HG03575 (cell line): ENCODE data around the gene BTF3L4.
"Not testable (repeated sequence)": the region's sequence is repeated elsewhere in the genome, so short reads cannot be mapped to it uniquely, and the experiment has no call there.

ENCODE experiments used
- ATAC-seq: cut with Tn5 transposase; IDR thresholded peaks from one replicate; pipeline ENCODE4 v1.9.1; 2021; ENCODE audit not compliant: unreplicated experiment, insufficient number of reproducible peaks, low FRiP score; ENCODE audit errors: extremely low read depth

BTF3L4 gene

DNA sequence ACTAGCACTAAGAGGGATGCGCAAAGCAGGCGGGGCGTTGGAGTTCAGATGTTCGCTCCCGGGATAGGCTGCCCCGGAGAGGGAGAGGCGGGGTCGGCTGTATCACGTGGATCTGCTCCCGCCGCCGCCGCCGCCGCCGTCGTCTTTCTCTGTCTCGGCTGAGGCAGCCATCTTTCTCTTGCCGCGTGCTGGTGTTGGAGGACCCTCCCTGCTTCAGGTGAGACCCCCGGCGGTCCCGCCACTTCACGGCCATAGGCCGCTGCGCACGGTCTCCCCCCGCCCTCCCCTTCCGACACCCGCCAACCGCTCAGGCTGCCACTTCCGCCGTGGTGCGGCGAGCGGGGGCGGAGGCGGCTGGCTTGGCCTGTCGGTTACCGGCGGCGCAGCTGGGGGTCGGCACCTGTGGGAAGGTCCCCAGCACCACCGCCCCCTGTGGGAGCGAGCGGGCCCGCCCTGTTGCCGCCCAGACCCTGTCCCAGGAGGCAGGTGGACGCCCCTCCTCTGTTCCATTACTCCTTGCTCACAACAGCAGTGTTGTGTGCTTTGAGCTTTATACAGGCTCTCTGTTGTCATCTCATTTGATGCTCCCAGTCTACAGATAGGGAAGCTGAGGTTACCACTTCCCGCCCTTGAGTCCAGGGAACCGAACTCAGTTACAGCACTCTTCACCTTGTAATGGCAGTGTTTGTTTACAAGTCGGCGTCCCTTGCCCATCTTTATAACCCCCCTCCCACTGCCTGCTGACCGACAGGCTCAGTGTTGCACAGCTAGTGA lies at the start of gene BTF3L4:
BTF3L4 (plus strand) TSS at position 133 of the 774 bp plus-strand sequence. CDS start 3,553 bp downstream, outside the sequence.
- no peak for ATAC-seq

DNA sequence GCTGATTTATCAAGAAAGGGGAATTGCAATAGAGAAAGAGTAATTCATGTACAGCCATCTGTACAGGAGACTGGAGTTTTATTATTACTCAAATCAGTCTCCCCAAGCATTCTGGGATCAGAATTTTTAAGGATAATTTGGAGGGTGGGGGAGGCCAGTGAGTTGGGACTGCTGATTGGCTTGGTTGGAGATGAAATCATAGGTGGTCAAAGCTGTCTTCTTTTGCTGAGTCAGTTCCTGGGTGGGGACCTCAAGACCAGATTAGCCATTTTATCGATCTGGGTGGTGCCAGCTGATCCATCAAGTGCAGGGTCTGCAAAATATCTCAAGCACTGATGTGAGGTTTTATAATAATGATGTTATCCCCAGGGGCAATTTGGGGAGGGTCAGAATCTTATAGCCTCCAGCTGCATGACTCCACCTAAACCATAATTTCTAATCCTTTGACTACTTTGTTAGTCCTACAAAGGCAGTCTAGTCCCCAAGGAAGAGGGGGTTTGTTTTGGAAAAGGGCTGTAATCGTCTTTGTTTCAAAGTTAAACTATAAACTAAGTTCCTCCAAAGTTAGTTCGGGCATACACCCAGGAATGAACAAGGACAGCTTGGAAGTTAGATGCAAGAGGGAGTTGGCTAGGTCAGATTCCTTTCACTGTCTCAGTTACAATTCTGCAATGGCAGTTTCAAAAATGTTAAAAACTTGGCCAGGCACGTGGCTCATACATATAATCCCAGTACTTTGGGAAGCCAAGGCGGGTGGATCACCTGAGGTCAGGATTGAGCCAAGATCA lies 48.7 kb upstream of the BTF3L4 start:
- ATAC-seq: no peak

DNA sequence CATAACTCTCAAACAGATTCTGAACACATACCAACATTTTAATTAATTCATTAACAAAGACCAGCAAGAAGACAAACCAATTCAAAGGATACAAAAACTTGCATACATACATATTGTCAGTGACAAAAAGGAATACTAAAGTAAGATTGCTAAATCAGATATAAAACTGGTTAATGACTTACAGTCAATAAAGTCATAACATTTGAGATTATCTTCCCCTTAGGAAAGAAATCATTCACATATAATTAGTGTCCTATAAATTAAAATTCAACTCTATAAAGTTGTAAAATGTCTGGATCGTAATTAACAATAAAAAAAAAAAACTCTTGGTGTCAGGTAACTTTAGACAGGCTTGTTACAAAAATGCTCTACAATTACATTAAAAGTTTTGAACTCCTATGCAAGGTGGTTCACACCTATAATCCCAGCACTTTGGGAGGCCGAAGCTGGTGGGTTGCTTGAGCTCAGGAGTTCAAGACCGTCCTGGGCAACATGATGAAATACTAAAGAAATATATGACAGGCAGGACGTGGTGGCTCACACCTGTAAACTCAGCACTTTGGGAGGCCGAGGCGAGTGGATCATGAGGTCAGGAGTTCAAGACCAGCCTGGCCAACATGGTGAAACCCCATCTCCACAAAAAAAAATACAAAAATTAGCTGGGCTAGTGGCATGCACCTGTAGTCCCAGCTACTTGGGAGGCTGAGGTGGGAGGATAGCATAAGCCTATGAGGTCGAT lies 47.9 kb upstream of the BTF3L4 start:
- no peak for ATAC-seq

DNA sequence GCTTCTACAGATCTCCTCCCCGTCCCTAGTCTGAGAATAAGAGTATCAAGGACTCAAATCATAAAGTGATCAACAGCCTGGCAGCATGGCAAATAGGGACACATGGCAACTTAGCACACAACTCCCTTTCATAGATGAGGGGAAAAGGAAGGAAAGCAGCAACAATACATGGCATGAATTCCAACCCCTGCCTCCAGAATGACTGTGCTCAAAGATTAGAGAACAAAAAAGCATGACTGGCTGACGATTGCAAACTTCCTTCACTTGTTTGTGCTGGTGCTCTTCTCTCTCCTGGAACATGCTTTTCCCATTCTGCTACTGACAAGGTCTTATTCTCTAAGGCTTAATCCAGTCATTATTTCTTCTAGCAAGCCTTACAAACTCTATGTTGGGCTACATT lies 34.0 kb upstream of the BTF3L4 start:
- no peak for ATAC-seq

DNA sequence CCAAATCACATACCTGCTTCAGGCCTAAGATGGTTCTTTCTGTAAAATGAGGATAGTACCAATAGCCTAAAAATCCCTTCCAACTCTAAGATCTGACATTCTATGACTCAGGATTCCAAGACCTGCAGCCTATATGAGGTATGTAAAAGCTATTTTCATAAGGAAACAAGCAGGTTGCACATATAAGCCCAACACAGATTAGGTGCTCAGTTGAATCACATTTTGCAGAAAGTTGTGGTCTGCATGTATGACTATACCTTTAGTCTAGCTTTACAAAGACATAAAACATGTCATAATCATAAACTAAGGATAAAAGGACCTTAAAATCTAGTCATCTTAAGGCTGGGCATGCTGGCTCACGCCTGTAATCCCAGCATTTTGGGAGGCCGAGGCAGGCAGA lies 29.8 kb upstream of the BTF3L4 start:
- no peak for ATAC-seq

DNA sequence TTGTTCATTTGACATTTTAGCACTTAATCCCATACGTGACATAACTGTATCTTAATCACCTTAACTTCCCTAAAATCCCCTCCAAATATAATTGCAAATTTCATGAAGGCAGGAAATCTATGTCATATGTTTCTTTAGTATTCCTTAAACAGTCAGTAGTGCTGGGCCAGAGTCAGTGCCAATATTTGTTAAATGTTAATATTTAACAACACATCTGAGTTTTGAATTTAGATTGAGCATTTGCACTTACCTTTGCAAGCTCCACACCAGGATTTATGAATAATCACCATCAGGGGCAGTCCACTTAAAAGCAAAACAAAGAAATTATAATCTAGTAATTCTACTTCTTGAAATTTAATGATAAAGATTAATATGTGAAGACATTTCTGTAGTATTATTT lies 27.8 kb upstream of the BTF3L4 start:
- ATAC-seq: no peak

DNA sequence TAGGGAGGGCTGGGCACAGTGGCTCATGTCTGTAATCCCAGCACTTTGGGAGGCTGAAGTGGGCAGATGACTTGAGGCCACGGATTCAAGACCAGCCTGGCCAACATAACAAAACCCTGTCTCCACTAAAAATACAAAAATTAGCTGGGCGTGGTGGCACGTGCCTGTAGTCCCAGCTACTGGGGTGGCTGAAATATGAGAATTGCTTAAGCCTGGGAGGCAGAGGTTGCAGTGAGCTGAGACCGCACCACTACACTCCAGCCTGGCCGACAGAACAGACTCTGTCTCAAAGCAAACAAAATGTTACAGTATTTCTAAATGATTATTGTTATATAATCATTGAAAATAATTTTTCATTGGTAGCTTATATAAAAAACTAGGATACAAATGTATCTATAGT lies 27.3 kb upstream of the BTF3L4 start:
- ATAC-seq: not testable (repeated sequence)

DNA sequence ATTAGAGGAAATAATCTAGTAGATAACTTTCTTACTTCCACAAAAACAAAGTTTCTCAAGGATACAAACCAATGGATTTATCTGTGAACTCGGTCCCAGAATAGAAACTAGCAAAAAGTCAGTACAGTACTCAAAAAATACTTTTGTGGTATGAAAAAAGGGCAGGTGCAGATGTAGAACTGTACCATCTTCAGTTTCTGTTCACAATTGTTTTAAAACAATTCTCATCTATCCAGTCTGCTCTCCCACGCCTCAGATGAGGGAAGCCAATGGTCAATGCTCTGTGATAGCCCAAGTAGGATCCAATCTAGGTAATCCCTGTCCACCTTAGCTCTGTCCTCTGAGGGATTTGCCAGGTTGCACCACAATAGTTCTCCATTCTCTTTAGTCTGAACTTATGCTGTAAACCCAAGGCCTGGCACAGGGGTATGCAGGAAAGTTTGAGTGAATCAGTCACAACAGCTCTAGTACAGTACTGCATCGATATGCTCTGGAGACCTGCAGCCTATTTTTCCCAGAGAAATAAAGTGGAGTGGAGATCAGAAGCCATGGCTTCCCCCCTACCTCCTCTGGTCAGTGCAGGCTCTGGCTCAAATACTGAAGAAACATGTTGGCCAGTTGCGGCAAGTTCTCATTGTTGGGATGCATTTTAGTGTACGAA lies 23.8 kb upstream of the BTF3L4 start:
- ATAC-seq: no peak

DNA sequence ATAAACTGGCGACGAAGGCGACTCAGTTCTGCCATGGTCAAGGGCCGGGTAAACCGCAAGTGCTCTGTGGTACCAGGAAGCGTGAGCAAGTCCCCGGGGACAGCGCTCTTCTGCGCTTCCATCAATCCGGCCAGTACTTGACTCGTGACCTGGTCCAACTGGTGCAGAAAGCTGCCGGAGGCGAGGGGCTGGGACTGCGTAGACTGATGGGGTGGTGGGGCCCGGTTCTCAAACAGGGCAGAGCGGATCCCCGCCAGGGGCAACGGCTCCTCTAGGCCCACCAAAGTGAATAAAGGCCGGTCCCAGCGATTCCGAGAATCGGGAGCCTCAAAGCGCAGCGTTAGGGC lies 23.3 kb upstream of the BTF3L4 start:
- ATAC-seq: no peak

DNA sequence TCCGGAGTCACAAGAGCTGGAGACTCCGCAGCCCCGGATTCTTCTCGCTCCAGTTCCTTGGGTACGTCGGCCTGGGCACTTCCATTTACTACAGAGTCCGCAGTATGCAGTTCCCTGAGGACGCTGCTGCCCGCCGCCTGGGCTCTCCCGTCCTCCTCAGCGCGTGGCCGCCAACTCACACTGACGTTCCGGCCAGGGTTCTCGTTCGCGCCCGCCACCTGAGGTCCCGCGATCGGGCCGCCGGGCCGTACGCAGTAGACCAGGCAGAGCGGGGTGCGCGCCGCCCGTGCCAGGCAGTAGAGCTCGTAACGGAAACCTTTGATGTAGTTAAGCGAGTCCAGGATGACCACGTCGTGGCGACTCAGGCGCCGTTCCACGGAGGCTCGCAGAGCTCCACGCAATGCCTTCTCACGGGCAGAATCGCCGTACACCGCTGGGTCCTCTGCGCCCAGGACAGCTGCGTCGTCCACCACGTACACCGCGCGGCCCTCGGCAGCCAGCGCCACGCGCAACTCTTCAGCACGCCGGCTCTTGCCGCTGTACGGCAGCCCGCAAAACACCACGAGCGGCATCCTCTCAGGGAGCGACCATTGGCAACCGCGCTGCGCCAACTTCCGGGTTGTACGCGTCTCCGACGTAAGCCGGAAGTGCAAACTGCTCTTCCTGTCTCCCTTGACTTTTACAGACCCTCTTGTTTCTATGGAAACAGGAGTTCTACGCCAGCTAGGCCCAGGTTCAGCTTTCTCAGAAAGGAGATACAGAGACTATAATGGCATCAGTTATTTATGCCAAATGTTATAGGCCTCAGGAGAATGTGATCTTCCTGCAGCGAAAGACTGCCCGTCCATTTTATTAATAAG lies 22.7 kb upstream of the BTF3L4 start, which contains the start of gene KTI12:
KTI12 (minus strand) TSS at position 621 of the 860 bp plus-strand sequence; CDS start at position 572, 49 bp downstream.
- ATAC-seq: peak; percentile 72

DNA sequence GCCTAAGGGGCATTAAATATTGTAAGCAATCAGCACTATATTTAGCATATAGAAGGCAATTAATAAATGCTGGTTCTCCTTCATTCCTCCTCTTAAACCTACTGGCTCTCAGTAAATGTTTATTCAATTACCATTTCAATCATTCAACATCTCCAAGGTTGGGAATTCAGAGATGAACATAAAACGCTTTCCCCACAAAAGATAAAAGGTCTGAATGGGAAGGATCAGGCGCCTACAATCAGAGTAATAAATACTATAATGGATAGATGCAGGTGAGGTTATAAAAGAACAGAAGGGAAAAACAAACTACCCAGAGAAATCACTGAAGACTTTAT lies 22.1 kb upstream of the BTF3L4 start:
- ATAC-seq: no peak

DNA sequence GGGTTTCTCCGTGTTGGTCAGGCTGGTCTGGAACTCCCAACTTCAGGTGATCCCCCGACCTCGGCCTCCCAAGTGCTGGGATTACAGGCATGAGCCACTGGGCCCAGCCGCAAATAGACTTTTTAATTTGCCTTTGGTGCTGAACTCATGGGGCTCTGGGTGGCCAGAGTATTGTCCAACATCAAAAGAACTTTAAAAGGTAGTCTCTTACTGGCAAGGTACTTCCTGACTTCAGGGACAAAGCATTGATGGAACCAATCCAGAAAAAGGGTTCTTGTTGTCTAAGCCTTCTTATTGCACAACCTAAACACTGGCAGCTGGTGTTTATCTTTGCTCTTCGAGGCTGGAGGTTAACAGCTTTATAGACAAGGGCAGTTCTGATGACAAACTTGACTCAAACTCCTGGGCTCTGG lies 18.7 kb upstream of the BTF3L4 start:
- no peak for ATAC-seq

DNA sequence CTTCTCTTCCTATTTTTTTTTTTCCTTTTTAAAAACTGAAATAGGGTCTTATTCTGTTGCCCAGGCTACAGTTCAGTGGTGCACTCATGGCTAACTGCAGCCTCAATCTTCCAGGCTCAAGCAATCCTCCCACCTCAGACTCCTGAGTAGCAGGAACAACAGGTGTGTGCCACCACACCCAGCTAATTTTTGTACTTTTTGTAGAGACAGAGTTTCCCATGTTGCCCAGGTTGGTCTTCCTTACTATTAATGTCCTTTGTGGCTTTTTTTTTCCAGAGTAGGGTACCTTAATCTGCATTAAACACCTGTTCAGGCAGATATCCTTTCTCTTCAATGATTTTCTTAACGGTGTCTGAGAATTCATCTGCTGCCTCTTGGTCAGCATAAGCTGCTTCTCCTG lies 18.2 kb upstream of the BTF3L4 start:
- no peak for ATAC-seq

DNA sequence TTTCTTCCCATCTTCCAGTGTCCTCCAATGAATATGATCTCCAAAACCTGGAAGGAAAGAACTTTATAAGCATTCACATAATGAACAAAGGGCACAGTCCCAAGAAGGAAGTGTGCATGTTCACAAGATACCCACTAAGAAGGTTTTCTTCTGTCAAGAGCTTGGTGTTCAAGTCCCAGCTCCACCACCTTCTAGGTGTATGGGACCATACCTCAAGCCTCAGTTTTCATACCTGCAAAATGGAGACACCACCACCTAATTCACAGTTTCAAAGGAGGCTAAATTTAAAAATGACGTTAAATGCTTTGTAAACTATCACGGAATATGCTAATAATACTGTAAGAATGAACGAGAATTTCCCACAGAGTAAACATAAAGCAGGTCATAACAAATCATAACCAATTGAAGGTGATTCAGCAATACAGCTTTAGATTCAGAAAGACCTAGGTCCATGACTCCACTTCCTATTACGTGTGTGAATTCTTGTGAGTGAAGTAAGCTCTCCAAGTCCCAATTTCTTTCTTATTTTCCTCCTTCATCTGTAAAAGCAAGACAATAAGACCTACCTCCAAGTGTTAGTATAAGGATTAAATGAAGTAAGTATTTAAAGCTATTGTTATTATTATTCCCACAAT lies 14.4 kb upstream of the BTF3L4 start:
- ATAC-seq: no peak

DNA sequence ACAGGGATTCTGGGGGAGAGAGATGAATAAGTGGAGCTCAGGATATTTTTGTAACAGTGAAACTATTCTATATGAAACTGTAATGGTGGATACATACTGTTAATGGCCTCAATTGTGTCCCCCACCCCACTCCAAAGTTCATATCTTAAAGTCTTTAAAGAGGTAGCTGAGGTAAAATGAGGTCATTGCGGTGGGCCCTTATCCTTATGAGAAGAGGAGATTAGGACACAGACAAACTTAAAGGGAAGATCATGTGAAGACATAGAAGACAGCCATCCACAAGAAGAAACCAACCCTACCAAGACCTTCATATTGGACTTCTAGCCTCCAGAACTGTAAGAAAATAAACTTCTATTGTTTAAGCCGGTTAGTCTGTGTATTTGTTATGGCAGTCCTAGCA lies 10.9 kb upstream of the BTF3L4 start:
- ATAC-seq: no peak

DNA sequence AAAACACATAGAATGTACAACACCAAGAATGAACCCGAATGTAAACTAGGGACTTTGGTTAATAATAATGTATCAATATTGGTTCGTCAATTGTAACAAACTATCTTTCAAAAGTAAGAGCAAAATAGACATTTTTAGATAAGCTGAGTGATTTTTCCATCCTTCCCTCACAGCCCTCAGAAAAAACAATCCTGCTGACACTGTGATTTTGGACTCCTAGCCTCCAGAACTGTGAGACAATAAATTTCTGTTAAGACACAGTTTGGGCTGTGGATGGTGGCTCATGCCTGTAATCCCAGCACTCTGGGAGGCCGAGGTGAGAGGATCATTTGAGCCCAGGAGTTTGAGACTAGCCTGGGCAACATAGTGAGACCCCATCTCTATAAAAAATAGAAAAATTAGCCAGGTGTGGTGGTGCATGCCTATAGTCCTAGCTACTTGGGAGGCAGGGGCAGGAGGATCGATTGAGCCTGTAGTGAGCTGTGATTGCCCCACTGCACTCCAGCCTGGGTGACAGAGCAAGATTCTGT lies 10.4 kb upstream of the BTF3L4 start:
- ATAC-seq: not testable (repeated sequence)

DNA sequence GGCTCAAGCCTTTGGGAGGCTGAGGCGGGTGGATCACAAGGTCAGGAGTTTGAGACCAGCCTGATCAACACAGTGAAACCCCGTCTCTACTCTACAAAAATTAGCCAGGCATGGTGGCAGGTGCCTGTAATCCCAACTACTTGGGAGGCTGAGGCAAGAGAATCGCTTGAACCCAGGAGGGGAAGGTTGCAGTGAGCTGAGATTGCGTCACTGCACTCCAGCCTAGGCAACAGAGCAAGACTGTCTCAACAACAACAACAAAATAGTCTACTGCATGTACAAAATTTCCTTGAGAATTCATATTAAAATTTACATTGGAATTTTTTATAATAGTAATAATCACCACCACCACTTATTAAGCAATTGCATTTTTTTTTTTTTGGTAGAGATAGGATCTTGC lies 6.8 kb upstream of the BTF3L4 start:
- ATAC-seq: not testable (repeated sequence)

DNA sequence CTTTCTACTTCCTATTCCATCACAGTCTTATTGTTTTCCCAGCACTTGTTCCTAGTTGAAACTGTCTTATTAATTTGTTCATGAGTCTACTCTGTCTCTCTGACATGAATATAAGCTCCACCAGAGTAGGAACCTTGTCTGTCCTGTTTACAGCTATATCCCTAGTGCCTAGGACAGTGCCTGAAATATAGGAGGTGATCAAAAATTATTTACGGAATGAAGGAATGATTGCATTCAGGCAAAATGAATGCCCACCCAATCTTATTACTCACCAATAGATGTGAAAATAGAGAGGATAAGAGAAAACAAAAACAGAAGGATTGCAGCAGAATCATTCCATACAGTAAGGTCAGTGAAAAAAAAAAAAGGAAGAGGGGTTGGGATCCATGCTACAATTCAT lies 2.2 kb upstream of the BTF3L4 start:
- ATAC-seq: no peak
